Inflammatory macrophage treated with lipopolysaccharide for 4 hours (primary cell): ENCODE data around the gene RGS6.

ENCODE experiments used
- DNase-seq: peaks from one replicate; pipeline ENCODE4 v3.0.0-alpha.2; 2020

RGS6 gene

DNA sequence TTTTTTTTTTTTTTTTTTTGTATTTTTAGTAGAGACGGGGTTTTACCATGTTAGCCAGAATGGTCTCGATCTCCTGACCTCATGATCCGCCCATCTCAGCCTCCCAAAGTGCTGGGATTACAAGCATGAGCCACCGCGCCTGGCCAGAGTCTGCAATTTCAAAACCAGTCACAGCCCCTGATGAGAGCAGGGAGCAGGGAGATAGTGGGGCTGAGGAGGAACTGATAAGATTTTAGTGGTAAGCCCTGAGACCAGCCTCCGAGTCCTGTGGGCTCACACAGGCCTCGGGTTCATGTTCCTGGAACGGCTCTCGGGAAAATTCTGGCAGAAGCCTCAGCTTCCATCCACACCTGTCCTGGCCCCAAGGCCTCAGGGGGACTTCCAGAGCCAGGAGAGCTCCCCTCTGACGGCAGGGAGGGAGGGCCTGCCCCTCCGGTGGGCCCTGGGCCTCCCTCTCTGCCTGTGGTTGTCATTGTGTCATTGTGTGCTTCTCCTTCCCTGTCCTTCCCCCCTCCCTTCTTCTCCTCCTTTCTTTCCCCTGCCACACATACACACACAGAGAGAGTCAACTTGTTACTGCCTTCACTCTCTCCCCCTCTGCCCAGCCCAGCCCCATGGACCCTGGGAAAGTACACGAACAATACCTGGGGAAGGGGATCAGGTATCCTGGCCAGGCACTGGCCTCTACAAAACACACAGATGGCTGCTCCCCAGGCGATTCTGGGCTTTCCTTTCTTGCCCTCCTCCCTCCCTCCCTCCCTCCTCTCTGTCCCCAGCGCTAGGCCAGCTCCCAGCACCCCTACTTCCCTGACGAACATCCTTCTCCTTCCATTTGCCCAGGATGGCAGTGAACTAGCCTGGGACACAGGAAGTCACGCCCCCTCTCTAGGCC lies 667.6 kb downstream of the RGS6 start:
- DNase-seq, result no peak

DNA sequence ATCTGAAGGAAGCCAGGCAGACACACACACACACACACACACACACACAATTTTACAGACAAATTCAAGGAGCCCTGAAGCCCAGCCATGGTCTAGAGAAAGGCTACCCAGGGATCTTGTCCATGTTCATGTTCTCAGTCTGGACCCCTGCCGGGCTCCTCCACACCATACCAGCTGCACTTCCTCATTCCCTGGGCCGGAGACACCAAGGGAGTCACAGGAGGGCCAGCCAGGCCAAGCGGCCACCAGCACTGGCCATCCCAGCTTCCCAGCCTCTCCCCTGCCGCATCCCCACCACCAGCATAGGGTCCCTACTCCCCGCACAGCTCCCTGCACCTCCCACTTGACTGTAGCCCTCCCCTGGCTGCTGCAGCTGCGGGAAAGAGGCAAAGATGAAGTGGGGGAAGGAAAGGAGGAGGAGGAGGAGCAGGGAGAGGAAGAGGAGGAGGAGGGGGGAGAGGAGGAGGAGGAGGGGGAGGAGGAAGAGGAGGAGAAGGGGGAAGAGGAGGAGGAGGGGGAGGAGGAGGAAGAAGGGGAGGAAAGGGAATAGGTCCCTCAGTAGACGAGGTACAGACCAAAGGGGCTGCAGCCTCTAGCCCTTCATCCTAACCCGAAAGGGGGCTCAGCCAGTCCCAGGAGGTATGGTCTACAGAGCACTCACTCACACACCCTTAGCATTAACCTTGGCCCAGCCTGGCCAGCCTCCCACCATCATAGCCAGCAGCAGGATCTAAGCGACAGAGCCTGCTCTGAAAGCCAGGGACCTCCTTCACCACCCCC lies 668.5 kb downstream of the RGS6 start:
- DNase-seq, result no peak

DNA sequence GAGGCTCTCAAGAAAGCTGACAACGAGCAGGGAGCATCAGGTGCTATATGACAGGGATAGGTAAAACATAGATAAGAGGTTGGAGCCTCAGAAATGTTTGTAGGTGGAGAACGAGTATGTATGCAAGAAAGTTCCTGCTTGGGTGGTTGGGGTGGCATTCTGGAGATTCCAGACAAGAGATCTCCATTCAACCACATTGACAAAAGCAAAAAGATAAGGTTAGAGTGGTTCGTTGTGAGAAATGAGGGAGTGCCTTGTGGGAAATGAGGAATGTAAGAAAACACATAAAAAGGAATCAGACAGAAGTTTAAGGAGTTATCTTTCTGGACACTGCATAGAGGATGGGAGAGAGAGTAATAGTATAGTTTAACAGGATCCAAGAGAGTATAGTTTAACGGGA lies 671.4 kb downstream of the RGS6 start:
- DNase-seq, result no peak

DNA sequence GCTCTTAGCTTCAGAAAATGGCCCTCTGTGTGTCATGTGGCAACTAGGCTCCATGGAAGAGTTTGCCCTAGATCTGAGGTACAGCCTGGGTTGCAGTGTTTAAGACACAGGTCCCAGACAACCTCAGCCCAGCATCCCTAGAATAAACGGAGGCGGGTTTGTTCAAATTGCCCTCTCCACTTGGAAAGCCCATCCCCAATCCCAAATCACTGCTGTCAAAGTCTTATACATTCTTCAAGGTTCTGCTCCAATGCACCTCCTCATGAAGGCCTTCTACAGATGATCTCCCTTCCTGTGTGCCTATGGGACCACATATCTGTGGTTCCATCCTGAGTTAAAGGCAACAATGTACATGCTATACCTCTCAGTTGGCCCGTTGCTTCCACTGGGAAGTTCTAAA lies 671.9 kb downstream of the RGS6 start:
- no peak for DNase-seq

DNA sequence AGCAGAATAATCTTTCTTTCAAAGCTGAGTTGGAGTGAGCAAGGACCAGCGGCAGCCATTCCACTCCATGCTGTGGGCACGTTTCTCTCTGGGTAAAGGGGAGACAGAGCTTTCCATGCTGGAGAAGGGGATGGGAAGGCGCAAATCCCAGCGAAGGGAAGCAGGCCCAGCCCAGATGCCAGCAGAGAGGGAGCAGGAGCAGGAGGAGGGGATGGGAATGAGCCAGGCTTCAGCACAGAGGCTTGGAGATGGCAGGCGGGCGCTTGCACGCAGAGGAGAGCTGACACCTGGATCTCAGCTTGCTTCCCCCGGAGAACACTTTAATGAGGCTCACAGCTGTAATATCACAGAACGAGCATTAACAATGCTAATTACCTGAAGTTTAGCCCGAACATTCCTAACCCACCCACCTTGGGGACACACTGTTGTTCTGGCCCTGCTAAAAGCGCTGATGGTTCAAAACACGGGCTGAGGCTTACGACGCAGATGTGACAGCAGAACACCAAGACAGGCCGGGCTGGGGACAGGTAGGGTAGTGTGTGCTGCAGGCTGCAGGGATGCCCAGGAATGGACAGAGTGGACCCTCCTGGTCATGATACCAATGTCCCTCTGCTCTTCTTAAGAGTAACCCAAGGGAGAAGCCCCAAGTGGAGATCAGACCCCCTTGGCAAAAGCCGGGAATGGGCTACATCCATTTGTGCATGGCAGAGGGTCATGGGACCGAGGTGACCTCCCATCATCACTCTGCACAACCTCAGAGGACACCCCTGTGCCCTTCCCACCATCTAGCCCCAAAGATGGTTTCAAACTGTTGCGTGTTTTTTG lies 673.1 kb downstream of the RGS6 start:
- no peak for DNase-seq

DNA sequence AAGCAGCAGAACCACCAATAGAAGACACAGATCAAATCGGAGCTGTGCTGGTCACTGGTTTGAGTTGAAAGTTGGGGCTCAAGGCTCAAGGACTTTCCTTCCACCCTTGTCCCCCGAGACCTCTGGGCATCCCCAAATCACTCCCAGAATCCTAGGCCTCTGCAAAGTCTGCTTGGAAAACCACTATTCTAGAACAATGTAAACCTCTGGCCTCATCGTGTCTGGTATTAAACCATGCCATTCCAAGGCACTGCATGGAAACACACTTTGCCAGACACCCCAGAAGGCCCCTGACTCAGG lies 673.6 kb downstream of the RGS6 start:
- DNase-seq, result no peak

DNA sequence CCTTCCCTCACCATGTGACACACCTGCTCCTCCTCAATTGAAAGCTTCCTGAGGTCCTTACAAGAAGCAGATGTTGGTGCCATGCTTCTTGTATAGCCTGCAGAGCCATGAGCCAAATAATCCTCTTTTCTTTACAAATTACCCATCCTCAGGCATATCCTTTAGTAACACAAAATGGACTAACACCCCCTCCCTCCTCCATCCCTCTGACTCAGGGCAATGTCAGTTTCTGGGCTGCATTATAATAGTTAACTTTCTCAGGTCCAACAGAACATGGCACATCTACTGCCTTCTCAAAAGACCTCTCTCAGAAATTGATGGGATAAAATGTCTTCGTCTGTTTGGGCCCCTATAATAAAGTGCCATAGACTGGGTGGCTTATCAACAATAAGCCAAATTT lies 674.6 kb downstream of the RGS6 start:
- DNase-seq, result no peak

DNA sequence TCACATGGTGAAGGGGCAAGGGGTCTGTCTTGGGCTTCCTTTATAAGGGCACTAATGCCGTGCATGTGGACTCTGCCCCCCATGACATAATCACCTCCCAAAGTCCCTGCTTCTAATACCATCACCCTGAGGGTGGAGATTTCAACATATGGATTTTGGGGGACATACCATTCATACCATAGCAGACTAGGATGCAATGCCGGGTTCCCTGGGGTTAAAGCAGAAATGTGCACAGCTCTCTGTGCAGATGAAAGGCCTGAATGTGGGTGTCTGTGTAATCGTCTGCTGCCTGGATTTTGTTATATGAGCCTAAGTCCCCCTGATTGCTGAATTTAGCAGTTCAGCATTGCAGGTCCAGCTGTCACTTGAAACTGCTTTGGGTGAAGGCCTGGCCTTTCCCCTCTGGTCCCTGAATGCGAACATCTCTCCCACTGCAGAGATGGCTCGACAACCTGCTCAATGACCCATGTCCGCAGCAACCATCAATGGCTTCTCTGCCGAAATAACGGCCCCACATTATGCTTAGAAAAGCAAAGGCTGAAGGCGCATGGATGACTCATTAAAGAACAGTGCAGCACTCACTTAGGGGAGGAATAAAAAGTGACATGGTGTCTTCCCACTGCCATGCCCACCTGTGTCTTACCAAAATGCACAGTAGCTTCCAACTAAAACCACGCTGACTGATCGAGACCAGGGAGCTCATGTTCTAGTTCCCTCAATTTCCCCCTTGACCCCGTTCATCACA lies 675.3 kb downstream of the RGS6 start:
- no peak for DNase-seq

DNA sequence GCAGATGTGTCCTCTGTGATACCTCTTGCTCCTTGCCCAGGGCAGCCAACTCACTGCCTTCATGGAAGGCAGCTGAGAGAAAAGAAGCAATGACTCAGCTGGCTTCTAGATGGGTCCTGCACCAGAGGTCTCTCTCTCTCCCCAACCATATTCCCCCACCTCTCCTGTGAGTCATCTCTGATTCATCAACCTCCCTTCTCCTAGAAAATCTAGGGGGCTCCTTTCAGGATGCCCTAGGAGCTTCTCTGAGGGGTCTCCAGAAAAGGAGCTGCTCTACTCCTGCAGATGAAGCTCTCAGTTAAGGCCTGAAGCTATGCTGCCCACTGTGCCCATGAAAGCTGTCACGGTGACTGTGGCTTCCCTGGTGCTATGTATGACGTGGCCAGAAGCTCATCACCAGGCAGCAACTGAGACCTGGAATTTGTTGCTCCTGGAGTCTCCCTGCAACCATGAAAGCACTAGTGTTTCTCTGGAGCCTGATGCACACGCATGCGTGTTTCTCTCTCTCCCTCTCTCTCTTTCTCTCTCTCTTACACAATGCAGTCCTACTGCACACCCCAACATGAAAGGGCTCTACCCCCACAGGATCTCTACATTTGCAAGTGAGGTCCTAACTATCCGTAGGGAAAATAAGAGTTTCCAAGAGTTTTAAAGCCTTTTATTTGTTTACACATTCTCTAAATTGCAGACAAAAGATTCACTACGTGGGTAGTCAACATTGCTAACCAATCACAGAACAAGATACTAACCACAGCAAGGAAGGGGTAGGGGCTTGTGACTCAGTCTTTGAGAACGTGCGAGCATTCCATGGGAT lies 676.4 kb downstream of the RGS6 start:
- no peak for DNase-seq

DNA sequence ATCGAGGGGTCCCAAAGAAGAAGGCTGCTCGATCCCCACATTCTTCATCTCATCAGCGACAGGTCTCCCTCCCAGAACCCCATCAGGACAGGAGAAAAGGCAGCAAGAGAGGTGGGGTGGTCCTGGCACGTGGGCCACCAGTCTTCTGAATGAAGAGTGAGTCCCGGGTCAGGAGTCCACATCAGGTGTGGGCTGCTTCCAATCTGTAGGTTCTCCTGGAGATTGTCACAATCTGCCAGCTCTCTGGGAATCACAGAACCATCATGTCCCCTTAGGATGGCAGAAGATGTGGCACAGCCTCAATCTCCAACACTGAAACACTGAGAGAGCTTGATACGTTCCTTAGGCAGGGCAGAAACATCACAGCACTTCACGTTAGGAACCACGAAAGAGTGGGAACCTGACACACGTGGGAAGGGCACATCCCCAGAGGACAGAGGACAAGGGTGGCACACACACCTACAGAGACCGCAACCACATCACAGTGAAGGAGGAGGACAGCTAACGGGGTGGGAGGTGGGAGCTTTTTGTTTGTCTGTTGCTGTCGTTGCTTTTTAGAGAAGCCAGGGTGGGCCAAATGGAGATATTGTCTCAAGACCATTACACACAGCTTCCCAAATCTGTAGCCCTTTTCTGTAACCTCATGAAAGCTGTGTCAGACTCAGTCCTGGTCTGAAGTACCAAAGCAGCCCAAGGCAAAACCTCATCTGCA lies 677.1 kb downstream of the RGS6 start:
- no peak for DNase-seq

DNA sequence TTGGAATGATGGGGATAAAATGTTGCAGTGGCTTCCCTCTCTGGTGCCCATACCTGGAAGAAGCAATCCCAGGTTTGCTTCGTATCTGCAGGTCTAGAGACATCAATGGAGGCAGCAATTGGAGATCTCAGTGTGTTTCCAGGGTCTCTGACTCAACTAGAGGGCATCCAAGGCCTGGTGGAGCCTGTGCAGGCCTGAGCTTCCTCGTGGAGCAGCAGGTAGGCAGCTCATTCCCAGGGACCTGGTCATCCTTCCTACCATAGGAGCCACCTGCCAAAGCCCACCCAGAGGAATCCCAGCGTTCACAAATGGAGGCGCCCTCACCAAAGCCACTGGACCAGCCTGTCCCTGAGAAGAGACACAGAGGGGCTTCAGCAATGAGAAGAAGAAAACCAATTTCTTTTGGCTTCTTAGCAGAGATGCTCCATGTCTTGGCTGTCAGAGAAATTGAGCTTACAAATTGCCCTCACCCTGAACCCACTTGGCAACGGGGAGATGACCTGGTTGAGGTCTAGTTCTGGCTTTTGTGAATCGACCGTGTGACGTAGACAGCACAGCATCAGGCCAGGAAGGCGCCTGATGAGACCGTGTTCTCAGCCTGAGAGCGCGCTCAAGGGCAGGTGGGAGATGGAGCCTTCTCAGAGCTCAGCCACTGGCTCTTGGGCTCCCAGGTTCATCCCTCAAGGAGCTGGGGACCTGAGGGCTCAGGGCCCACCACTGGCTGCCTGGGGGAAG lies 678.0 kb downstream of the RGS6 start:
- DNase-seq, result no peak

DNA sequence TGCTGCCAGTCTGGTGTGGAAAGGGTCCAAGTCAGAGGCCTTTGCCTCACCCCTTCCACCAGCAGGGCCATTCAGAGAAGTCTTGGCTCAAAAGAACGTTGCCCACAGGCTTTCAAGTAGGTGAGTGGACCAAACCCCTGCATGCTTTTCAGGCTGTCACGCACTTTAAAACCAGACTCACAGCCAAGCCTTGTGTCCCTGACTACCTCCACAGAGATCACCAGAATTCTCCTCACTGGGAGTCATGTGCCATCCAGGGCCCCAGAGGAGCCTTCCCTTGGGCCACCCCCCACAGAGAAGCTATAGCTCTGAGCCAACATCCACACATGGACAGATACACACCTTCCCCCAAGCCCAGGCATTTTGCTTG lies 678.6 kb downstream of the RGS6 start:
- no peak for DNase-seq

DNA sequence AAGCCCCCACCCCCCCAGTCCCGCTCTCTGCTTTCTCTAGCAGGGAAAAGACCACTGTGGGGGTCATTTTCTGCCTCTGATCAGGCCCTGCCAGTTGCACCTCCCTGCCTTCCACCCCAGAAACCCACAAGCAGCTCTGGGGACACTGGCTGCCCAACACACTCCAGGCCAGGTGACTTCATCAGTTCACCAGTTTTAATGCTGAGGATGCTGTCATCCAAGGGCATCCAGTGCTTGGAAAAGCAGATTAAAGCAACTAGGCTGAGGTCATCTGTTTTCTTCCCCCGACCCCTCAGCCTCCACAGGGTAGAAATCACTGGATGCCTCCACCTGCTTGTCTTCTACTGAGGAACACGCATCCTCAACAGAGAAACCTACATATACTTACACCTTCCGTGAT lies 679.3 kb downstream of the RGS6 start:
- no peak for DNase-seq

DNA sequence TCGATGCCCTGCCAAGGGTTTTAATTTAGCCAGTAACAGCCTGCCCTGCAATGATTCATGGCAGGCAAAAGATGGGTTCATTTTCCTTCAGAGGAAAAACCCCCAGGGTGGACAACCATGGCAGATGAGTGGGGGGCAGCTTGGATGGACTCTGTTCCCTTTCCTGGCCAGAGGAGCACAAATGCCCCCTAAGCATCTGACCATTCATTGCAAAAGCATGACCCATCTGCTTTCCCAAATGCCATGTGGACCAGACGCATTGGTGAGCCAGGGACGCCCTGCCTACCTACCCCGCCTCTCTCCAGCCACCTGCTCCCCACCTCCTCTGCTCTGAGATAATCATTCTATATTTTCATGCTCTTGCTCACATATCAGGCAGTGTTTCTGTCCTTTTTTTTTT lies 679.8 kb downstream of the RGS6 start:
- no peak for DNase-seq

DNA sequence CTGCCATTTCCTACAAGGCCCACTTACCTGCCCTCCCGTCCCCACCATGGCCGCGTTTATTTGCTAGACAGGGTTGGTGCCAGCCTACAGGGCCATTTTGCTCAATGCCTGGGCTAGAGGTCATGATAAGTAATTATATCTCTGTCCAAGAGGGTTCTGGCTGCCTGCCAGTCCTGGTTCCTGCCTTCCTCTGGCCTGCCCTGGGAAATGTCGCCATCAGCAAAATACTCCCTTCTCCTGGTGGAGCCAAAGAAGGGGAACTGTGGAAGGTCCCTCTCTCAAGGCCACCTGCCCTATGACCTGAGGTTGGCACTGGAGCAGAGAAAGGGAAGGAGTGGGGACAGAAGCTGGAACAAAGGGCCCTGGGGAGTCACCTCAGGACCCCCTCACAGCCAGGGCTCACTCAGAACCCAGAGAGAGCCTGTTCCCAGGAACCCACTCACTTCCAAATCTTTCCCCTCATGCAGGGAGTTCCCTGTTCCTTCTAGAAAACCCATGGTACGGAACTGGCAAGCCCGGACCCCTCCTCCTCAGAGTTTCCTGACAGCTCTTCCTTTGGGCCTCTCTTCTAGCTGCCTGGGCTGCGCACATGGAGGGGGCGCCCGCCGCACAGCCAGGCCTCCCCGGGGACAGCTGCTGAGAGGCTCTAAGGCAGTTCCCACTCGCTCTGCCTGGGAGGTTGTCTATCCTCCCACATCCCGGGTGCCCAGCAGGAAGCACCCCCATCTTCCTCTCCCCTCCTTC lies 681.2 kb downstream of the RGS6 start:
- peak; percentile 16 for DNase-seq

DNA sequence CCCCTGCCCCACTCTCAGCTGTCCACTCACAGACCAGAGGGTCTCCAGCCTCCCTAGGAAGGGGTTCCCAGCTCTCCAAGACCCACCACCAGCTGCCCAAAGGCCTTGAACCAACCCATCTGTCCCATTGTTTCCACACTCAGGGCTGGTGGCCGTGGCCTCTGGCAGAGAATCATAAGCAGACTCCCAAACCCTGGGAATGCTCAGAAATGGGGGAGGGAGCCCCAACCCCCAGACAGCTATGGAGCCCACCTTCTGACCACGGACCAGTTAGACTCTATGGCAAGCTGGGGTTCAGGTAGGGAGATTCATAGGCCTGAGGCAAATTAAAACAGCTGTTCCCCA lies 681.7 kb downstream of the RGS6 start:
- DNase-seq, result no peak

DNA sequence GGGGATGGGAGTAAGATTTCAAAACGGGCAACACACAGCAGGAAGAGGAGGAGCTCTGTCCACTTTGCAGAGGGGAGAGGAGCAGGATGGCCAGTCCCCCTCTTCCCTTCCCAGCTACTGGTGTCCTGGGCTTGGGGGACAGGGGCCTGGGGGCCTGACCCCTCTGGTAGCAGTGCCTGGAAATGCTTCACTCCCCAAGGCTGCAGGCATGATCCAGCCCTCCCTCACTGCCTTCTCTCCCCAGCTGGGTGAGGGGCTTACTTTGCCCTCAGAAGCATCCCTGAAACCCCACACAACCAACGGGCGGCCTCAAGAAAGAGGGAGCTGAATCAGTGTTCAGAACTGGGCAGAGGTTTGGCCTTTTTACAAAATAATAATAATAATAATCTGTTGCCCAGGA lies 682.1 kb downstream of the RGS6 start:
- DNase-seq, result no peak

DNA sequence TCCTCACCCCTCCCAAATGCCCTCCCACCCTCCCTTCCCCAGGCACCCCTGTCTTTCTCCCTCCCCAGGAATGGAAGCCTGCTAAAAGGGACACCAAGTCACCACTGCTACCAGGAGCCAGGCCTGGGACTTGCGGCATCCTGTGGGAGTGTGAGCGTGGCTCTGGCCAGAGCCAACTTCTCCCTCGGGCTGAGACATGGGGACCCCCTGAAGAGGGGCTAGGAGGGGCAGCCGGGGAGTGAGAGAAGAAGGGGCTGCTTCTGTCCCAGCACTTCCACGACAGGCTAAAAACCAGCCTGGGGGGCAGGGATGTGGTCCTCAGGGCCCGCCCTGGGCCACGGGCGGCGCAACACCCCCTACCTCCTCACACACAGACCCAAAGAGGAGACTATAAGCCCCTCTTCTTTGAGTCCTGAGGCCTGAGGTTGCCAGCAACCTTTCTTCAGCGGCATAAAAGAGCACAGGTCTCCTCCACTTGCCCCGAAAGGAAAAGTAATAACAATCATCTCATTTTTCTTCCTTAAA lies 682.7 kb downstream of the RGS6 start:
- no peak for DNase-seq

DNA sequence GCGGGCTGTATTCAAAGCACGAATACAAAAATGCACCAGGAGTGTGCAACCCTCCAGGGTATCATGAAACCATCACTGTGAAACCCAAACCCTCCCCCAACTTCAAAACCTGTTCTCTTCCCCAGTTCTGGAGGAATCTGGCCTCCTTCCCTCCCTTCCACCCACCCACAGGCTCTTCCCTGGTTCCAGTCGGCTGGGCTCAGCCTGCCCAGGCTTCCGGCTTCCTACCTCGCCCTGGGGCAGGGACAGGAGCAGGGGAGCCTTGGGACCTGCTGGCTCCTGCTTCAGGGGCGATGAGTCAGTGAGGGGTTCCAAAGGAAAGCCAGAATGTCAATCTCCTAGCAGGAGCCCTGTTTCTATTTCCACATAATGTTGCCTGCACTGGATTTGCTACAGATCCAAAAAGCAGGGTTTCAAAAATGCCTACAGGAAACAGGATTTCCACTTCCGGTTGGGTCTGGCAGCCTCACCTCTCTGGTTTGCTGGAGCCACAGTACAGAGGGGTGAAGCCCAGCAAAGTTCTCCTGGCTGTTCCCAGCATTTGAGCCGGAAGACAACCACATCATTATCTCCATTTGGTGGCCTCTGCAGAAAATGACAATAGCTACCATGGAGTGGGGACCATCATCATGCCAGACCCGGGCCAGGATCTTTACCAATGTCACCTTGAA lies 683.4 kb downstream of the RGS6 start:
- DNase-seq, result no peak
